Osteocyte (in vitro differentiated cells): Measurements from ENCODE around the gene FAM81B. TPM values are rescaled to one million over a fixed set of nuclear protein-coding genes. Genes with fewer than 3 reads are reported as not detected.

ENCODE experiments used
- DNase-seq: peaks from one replicate; pipeline ENCODE4 v3.0.0; 2021; ENCODE audit warnings: mixed read lengths; ENCODE audit not compliant: unreplicated experiment; ENCODE audit errors: extremely low spot score
- H3K27ac Mint-ChIP-seq: one replicate; pipeline ENCODE4 v1.8.0; 2021; ENCODE audit warnings: mild to moderate bottlenecking, mixed read lengths; ENCODE audit not compliant: unreplicated experiment
- H3K27me3 Mint-ChIP-seq: one replicate; pipeline ENCODE4 v1.8.0; 2021; ENCODE audit warnings: mixed read lengths; ENCODE audit not compliant: unreplicated experiment
- H3K36me3 Mint-ChIP-seq: one replicate; pipeline ENCODE4 v1.8.0; 2021; ENCODE audit warnings: mixed read lengths; ENCODE audit not compliant: unreplicated experiment
- H3K4me1 Mint-ChIP-seq: one replicate; pipeline ENCODE4 v1.8.0; 2021; ENCODE audit warnings: mixed read lengths; ENCODE audit not compliant: unreplicated experiment
- H3K4me3 Mint-ChIP-seq: one replicate; pipeline ENCODE4 v1.8.0; 2021; ENCODE audit warnings: mild to moderate bottlenecking, moderate library complexity, mixed read lengths; ENCODE audit not compliant: unreplicated experiment
- H3K9me3 Mint-ChIP-seq: one replicate; pipeline ENCODE4 v1.8.0; 2021; ENCODE audit warnings: mixed read lengths; ENCODE audit not compliant: unreplicated experiment
- CTCF ChIP-seq: fragments of 200-600 bp; sonication (generic); IDR thresholded peaks from 2 replicates; pipeline ENCODE4 v1.5.0; 2021; ENCODE audit warnings: antibody characterized with exemption, mild to moderate bottlenecking, moderate library complexity
- total RNA-seq: library from RNA; stranded (reverse); gene quantifications from 2 replicates; pipeline ENCODE4 v1.2.1, GENCODE V29; 2021

FAM81B gene
- total RNA-seq, 1 donor from 2014 or later = not detected

- no peak for DNase-seq
- Mint-ChIP-seq H3K4me3 (no peak overlapping the region), H3K36me3 (no peaks in the 10 kb centered on the region), H3K4me1 (peaks cover 23% of the 10 kb centered on the region), H3K27ac (no peak overlapping the region), H3K9me3 (no peaks in the 10 kb centered on the region), H3K27me3 (no peaks in the 10 kb centered on the region)
- TF ChIP-seq CTCF = no peak
These were observed 57.6 kb downstream of the FAM81B start for GRCh38 chr5:95448789-95449188.

- H3K4me3 Mint-ChIP-seq = no peak overlapping the region
- H3K36me3 Mint-ChIP-seq = no peaks in the 10 kb centered on the region
- no peak for DNase-seq
These were observed 58.3 kb downstream of the FAM81B start for GRCh38 chr5:95449460-95449859.

GRCh38 chr5:95454536-95454935 is 63.4 kb downstream of the FAM81B start:
- Mint-ChIP-seq H3K9me3 (no peaks in the 10 kb centered on the region), H3K36me3 (peaks cover 6% of the 10 kb centered on the region), H3K27ac (no peak overlapping the region), H3K4me1 (no peaks in the 10 kb centered on the region), H3K27me3 (no peaks in the 10 kb centered on the region), H3K4me3 (no peak overlapping the region)
- TF ChIP-seq CTCF = no peak
- DNase-seq = no peak

More at GRCh38 chr5:95449460-95449859, 58.3 kb downstream of the FAM81B start:
- H3K27ac Mint-ChIP-seq = no peak overlapping the region
- H3K4me1 Mint-ChIP-seq = peaks cover 23% of the 10 kb centered on the region
- no peaks in the 10 kb centered on the region for H3K27me3 Mint-ChIP-seq
- H3K9me3 Mint-ChIP-seq = no peaks in the 10 kb centered on the region
- TF ChIP-seq CTCF = no peak

GRCh38 chr5:95460665-95461064 is 69.5 kb downstream of the FAM81B start:
- no peaks in the 10 kb centered on the region for H3K9me3 Mint-ChIP-seq
- H3K27ac Mint-ChIP-seq = no peak overlapping the region
- H3K36me3 Mint-ChIP-seq = peaks cover 35% of the 10 kb centered on the region
- H3K4me1 Mint-ChIP-seq = peaks cover 2% of the 10 kb centered on the region
- DNase-seq = no peak
- no peak overlapping the region for H3K4me3 Mint-ChIP-seq
- H3K27me3 Mint-ChIP-seq = no peaks in the 10 kb centered on the region
- TF ChIP-seq CTCF = no peak

GRCh38 chr5:95471487-95471886 is 80.3 kb downstream of the FAM81B start:
- TF ChIP-seq CTCF = no peak

More at GRCh38 chr5:95471487-95471886, 80.3 kb downstream of the FAM81B start:
- no peaks in the 10 kb centered on the region for H3K9me3 Mint-ChIP-seq
- DNase-seq = no peak
- H3K36me3 Mint-ChIP-seq = peaks cover 35% of the 10 kb centered on the region
- H3K4me3 Mint-ChIP-seq = no peak overlapping the region
- no peaks in the 10 kb centered on the region for H3K27me3 Mint-ChIP-seq
- H3K4me1 Mint-ChIP-seq = peaks cover 8% of the 10 kb centered on the region
- H3K27ac Mint-ChIP-seq = no peak overlapping the region
